ENCODE results near the gene TUBB4B.

The TUBB4B gene

DNA sequence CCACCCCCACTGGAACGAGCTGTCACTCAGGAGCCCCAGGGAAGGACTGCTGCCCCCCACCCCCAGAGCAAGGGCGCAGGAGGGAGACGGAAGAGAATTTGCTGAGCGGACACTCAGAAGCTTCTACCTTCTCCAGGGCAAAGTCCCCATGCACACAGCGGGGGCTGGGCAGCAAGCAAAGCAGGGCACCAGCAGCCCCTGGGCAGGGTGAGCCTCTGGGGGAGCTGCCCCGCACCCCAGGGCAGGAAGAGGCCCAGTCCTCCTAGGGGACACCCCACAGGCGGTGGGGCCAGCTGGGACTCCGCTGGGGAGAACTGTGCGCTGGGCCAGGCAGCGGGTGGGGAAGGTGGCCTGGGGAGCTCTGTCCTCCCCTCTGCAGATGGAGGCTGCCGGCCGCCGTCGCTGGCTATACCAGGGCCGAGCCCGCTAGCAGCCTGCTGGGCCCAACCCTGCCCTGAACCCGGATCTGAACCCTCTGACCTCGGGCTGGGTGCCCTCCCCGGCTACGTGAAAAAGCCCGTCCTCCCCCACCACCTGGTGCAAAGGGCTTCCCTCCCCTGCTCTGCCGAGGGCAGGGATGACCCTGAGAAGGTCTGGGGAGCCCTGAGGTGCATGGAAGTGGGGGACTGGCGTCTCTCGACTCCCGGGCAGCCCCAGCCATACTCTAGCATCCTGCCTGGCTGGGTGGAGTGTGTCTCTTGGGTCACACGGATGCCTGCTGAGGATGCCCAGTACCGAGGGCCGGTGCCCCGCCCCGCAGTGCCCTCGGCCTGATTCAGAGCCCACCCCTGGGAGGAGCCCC is 11.0 kb upstream of the TUBB4B start:
- no peak for TF ChIP-seq FOXP2 (optimal IDR thresholded peaks at IDR 0.05; ENCODE audit: borderline replicate concordance, extremely low read depth, extremely low read length, insufficient read depth)
- TF ChIP-seq, protein P1, sequence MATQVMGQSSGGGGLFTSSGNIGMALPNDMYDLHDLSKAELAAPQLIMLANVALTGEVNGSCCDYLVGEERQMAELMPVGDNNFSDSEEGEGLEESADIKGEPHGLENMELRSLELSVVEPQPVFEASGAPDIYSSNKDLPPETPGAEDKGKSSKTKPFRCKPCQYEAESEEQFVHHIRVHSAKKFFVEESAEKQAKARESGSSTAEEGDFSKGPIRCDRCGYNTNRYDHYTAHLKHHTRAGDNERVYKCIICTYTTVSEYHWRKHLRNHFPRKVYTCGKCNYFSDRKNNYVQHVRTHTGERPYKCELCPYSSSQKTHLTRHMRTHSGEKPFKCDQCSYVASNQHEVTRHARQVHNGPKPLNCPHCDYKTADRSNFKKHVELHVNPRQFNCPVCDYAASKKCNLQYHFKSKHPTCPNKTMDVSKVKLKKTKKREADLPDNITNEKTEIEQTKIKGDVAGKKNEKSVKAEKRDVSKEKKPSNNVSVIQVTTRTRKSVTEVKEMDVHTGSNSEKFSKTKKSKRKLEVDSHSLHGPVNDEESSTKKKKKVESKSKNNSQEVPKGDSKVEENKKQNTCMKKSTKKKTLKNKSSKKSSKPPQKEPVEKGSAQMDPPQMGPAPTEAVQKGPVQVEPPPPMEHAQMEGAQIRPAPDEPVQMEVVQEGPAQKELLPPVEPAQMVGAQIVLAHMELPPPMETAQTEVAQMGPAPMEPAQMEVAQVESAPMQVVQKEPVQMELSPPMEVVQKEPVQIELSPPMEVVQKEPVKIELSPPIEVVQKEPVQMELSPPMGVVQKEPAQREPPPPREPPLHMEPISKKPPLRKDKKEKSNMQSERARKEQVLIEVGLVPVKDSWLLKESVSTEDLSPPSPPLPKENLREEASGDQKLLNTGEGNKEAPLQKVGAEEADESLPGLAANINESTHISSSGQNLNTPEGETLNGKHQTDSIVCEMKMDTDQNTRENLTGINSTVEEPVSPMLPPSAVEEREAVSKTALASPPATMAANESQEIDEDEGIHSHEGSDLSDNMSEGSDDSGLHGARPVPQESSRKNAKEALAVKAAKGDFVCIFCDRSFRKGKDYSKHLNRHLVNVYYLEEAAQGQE (IDR thresholded peaks at IDR 0.05; ENCODE audit: insufficient read depth in 1 of 2, low read depth in 2 of 2, low read length in 2 of 2), result no peak
- TF ChIP-seq SIN3A (IDR thresholded peaks at IDR 0.05; ENCODE audit: borderline replicate concordance, insufficient read depth, low read length), result no peak
- no peak for TF ChIP-seq POLR2AphosphoS5 (IDR thresholded peaks at IDR 0.05; ENCODE audit: low read depth, low read length)
- TF ChIP-seq TAF1 (IDR thresholded peaks at IDR 0.05; ENCODE audit: borderline replicate concordance, insufficient read depth, low read length), result no peak

DNA sequence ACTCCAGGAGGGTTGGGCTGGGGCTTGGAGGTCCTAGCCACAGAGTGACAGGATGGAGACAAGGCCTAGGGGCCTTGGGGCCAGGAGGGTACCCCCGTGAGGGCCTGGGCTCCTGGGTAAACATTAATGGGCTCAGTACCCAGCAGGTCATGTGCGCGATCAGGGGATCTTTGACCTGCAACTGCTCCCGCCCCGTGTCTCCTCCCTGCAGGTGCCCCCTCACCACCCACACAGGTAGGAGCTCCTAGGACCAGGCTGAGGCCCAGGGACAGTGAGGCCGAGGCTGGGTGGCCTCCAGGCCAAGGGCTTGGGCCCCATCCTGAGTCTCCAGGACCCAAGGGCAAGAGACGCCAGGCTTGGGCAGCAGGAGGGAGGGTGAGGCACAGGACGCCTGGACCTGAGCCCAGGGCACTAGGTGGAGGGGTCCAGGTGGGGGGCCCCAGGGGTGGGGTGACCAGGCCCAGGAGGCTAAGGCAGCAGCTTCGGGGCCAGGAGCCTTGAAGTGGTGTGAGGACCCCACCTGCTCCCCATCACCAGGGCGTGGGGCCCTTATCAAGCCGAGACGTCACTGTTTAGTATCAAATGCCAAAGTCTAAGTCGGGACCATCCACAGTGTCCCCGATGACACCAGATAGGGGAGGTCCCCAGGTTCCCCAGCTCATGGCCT is 10.2 kb upstream of the TUBB4B start, which contains the start of gene SLC34A3:
Gene SLC34A3, plus strand, starts transcription at position 197 of the 667 bp plus-strand sequence. CDS start 802 bp downstream, outside the sequence.
- TF ChIP-seq, protein P1 (IDR thresholded peaks at IDR 0.05; ENCODE audit: insufficient read depth in 1 of 2, low read depth in 2 of 2, low read length in 2 of 2), result no peak
- TF ChIP-seq TAF1 (IDR thresholded peaks at IDR 0.05; ENCODE audit: borderline replicate concordance, insufficient read depth, low read length) (no peak), POLR2AphosphoS5 (IDR thresholded peaks at IDR 0.05; ENCODE audit: low read depth, low read length) (no peak), SIN3A (IDR thresholded peaks at IDR 0.05; ENCODE audit: borderline replicate concordance, insufficient read depth, low read length) (no peak), FOXP2 (optimal IDR thresholded peaks at IDR 0.05; ENCODE audit: borderline replicate concordance, extremely low read depth, extremely low read length, insufficient read depth) (no peak)

DNA sequence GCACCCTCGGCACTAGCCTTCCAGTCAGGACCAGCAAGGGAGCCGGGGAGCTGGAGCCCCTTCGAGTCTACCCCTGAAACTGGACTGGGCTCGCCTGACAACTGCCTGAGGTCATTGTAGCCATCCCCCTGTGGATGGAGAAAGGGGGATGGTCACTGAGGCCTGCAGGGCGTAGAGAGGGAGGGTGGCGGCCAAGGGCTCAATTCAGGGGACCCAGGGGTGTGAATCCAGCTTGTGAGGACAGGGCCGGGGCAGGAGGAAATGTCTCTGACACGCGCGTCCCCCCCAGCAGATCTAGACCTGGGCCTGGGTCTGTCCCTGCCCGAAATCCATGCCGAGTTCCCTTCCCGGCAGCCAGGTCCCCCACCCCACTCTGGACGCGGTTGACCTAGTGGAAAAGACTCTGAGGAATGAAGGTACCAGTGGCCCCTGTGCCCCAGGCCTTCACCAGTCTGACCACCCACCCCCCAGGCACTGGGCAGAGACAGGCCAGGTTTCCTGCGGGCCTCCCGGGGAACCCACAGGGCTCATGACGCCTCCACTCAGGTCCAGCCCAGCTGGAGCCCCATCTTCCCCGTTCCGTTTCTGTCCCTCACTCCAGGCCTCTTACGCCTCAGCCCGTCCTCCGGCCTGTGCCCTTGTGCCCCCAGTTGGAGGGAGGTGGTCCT is 9.6 kb upstream of the TUBB4B start:
- TF ChIP-seq SIN3A (IDR thresholded peaks at IDR 0.05; ENCODE audit: borderline replicate concordance, insufficient read depth, low read length), result no peak
- TF ChIP-seq FOXP2 (optimal IDR thresholded peaks at IDR 0.05; ENCODE audit: borderline replicate concordance, extremely low read depth, extremely low read length, insufficient read depth), result no peak
- TF ChIP-seq, protein P1 (IDR thresholded peaks at IDR 0.05; ENCODE audit: insufficient read depth in 1 of 2, low read depth in 2 of 2, low read length in 2 of 2), result no peak
- TF ChIP-seq POLR2AphosphoS5 (IDR thresholded peaks at IDR 0.05; ENCODE audit: low read depth, low read length), result no peak
- no peak for TF ChIP-seq TAF1 (IDR thresholded peaks at IDR 0.05; ENCODE audit: borderline replicate concordance, insufficient read depth, low read length)

DNA sequence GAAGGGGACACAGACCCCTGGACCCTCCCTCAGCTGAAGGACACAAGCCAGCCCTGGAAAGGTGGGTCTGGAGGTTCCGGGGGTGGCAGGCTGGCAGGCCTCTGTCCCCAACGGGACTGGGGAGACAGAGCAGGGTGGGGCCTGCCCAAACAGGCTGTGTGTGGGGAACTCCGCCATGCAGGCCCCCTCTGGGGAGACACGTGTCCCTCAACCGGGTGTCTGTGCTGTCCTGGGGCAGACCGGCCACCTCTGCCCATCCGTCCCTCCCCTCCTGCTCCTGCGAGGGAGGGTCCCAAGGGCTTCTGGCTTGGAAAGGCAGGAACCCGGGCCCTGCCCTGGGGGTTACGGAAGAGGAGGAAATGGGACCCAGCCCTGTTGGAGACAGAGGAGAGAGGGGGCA is 9.0 kb upstream of the TUBB4B start:
- no peak for TF ChIP-seq TAF1 (IDR thresholded peaks at IDR 0.05; ENCODE audit: borderline replicate concordance, insufficient read depth, low read length)
- no peak for TF ChIP-seq SIN3A (IDR thresholded peaks at IDR 0.05; ENCODE audit: borderline replicate concordance, insufficient read depth, low read length)
- TF ChIP-seq, protein P1 (IDR thresholded peaks at IDR 0.05; ENCODE audit: insufficient read depth in 1 of 2, low read depth in 2 of 2, low read length in 2 of 2), result no peak

Measured in PFSK-1 (cell line).